IMR-90 (cell line): Measurements from ENCODE around the gene HSD11B1L. TPM values are rescaled to one million over a fixed set of nuclear protein-coding genes. Genes with fewer than 3 reads are reported as not detected.

Experiments used
- ATAC-seq: fragments of 200-7000 bp; cut with Tn5 transposase; 2 replicates; pipeline ENCODE4 v1.9.1; 2020; ENCODE audit warnings: low read depth, mild to moderate bottlenecking, moderate library complexity
- BruUV-seq: library from RNA; stranded (reverse); fragments of 400-500 nt; replicated peaks from 2 replicates; lab custom pipeline; 2021; lab: Mats Ljungman, UMichigan
- CTCF ChIA-PET: fragments of 300-600 bp; formaldehyde crosslinking; extraction: SDS; loops from one replicate; lab custom pipeline; 2021; ENCODE audit warnings: antibody characterized with exemption; lab: Yijun Ruan, JAX
- POLR2A ChIA-PET: fragments of 300-600 bp; sonication (Branson Sonifier 250); formaldehyde crosslinking; loops from one replicate; lab custom pipeline; 2022; ENCODE audit warnings: antibody characterized with exemption; ENCODE audit not compliant: unreplicated experiment; lab: Charles Lee
- DNase-seq: peaks from one replicate; pipeline ENCODE4 v3.0.0; 2013
- H2AFZ ChIP-seq: replicated peaks from 2 replicates; pipeline ENCODE3; 2013; ENCODE audit warnings: low read length, mild to moderate bottlenecking; ENCODE audit not compliant: poor library complexity
- H2AK5ac ChIP-seq: 2 replicates; pipeline ENCODE4 v1.6.1; 2013; ENCODE audit warnings: low read depth, low read length, inconsistent platforms
- H2AK9ac ChIP-seq: replicated peaks from 2 replicates; pipeline ENCODE3; 2013; ENCODE audit warnings: mild to moderate bottlenecking, low read depth, low read length, moderate library complexity; ENCODE audit not compliant: poor library complexity
- H2BK120ac ChIP-seq: 2 replicates; pipeline ENCODE4 v1.6.1; 2013; ENCODE audit warnings: low read depth, low read length, inconsistent platforms
- H2BK15ac ChIP-seq: 3 replicates; pipeline ENCODE4 v1.6.1; 2013; ENCODE audit warnings: low read depth, low read length, inconsistent platforms
- H2BK20ac ChIP-seq: 2 replicates; pipeline ENCODE4 v1.6.1; 2013; ENCODE audit warnings: low read depth, mild to moderate bottlenecking, inconsistent platforms, low read length, moderate library complexity
- H2BK5ac ChIP-seq: 2 replicates; pipeline ENCODE4 v1.6.1; 2013; ENCODE audit warnings: mild to moderate bottlenecking, low read depth, low read length, inconsistent platforms; ENCODE audit not compliant: poor library complexity, severe bottlenecking
- H3K14ac ChIP-seq: replicated peaks from 2 replicates; pipeline ENCODE4 v1.6.1; 2013; ENCODE audit warnings: low read depth, low read length, inconsistent platforms
- H3K18ac ChIP-seq: 2 replicates; pipeline ENCODE4 v1.6.1; 2013; ENCODE audit warnings: low read depth, low read length, control low read depth
- H3K23ac ChIP-seq: 2 replicates; pipeline ENCODE4 v1.6.1; 2013; ENCODE audit warnings: low read depth, low read length, inconsistent platforms
- H3K27ac ChIP-seq: 2 replicates; pipeline ENCODE4 v1.5.1; 2013; ENCODE audit warnings: mild to moderate bottlenecking, control low read depth, low read length; ENCODE audit not compliant: insufficient read depth
- H3K27me3 ChIP-seq: 2 replicates; pipeline ENCODE4 v1.6.1; 2013; ENCODE audit warnings: low read length; ENCODE audit not compliant: control insufficient read depth, insufficient read depth
- H3K36me3 ChIP-seq: 2 replicates; pipeline ENCODE4 v1.6.1; 2013; ENCODE audit warnings: low read length, mixed read lengths; ENCODE audit not compliant: control insufficient read depth, insufficient read depth
- H3K4ac ChIP-seq: 2 replicates; pipeline ENCODE4 v1.6.1; 2013; ENCODE audit warnings: low read depth, low read length, inconsistent platforms
- H3K4me1 ChIP-seq: 2 replicates; pipeline ENCODE4 v1.6.1; 2013; ENCODE audit warnings: low read length, mixed read lengths; ENCODE audit not compliant: control insufficient read depth, insufficient read depth
- H3K4me2 ChIP-seq: 2 replicates; pipeline ENCODE4 v1.6.1; 2013; ENCODE audit warnings: low read depth, mild to moderate bottlenecking, control low read depth, low read length, moderate library complexity
- H3K4me3 ChIP-seq: 2 replicates; pipeline ENCODE4 v1.5.1; 2013; ENCODE audit warnings: low read depth, mild to moderate bottlenecking, control low read depth, low read length, moderate library complexity; ENCODE audit not compliant: insufficient read depth
- H3K56ac ChIP-seq: 2 replicates; pipeline ENCODE4 v1.6.1; 2013; ENCODE audit warnings: low read length, inconsistent platforms; ENCODE audit not compliant: insufficient read depth; ENCODE audit errors: extremely low read depth
- H3K79me1 ChIP-seq, 2 experiments: 2 replicates each; pipeline ENCODE4 v1.6.1; 2013; ENCODE audit warnings: low read length in 2 of 2, inconsistent platforms in 1 of 2, low read depth in 1 of 2
- H3K9ac ChIP-seq: 2 replicates; pipeline ENCODE4 v1.6.1; 2013; ENCODE audit warnings: low read depth, low read length, control low read depth
- H3K9me1 ChIP-seq: 2 replicates; pipeline ENCODE4 v1.6.1; 2013; ENCODE audit warnings: low read length, inconsistent platforms; ENCODE audit not compliant: insufficient read depth
- H3K9me3 ChIP-seq: 2 replicates; pipeline ENCODE4 v1.6.1; 2013; ENCODE audit warnings: low read length; ENCODE audit not compliant: control insufficient read depth, insufficient read depth
- H4K20me1 ChIP-seq: 2 replicates; pipeline ENCODE4 v1.6.1; 2013; ENCODE audit warnings: low read length, inconsistent platforms; ENCODE audit not compliant: insufficient read depth
- H4K5ac ChIP-seq: 2 replicates; pipeline ENCODE4 v1.6.1; 2013; ENCODE audit warnings: mild to moderate bottlenecking, low read depth, low read length, control low read depth
- H4K8ac ChIP-seq, 2 experiments: 2 replicates each; pipeline ENCODE4 v1.6.1; 2013; ENCODE audit warnings: low read depth in 2 of 2, low read length in 2 of 2, control low read depth in 1 of 2, inconsistent platforms in 1 of 2
- H4K91ac ChIP-seq: 2 replicates; pipeline ENCODE4 v1.6.1; 2013; ENCODE audit warnings: low read depth, low read length, inconsistent platforms; ENCODE audit not compliant: insufficient read depth
- BHLHE40 ChIP-seq: fragments of 150-350 bp; IDR thresholded peaks from 2 replicates; pipeline ENCODE4 v1.6.1; 2016; ENCODE audit warnings: mild to moderate bottlenecking, low read depth, low read length
- CEBPB ChIP-seq: IDR thresholded peaks from 2 replicates; pipeline ENCODE4 v1.6.1; 2012; ENCODE audit warnings: low read depth, low read length, improper control_type of control experiment
- CHD1 ChIP-seq: IDR thresholded peaks from 2 replicates; pipeline ENCODE4 v1.6.1; 2012; ENCODE audit warnings: low read depth, low read length, improper control_type of control experiment
- ELK1 ChIP-seq: fragments of 150-350 bp; IDR thresholded peaks from 2 replicates; pipeline ENCODE4 v1.6.1; 2016; ENCODE audit warnings: low read depth, mild to moderate bottlenecking, low read length, moderate library complexity, borderline replicate concordance
- FOS ChIP-seq: fragments of 150-350 bp; IDR thresholded peaks from 2 replicates; pipeline ENCODE4 v1.6.1; 2016; ENCODE audit warnings: low read depth, low read length
- MAFK ChIP-seq: IDR thresholded peaks from 2 replicates; pipeline ENCODE4 v1.6.1; 2012; ENCODE audit warnings: low read depth, low read length, improper control_type of control experiment
- MAZ ChIP-seq: IDR thresholded peaks from 2 replicates; pipeline ENCODE4 v1.6.1; 2012; ENCODE audit warnings: low read depth, mild to moderate bottlenecking, low read length, improper control_type of control experiment, moderate library complexity, borderline replicate concordance
- MXI1 ChIP-seq: IDR thresholded peaks from 2 replicates; pipeline ENCODE4 v1.6.1; 2012; ENCODE audit warnings: low read depth, mild to moderate bottlenecking, low read length, moderate library complexity, borderline replicate concordance
- NFE2L2 ChIP-seq: fragments of 150-350 bp; IDR thresholded peaks from 2 replicates; pipeline ENCODE4 v1.6.1; 2016; ENCODE audit warnings: low read depth, mild to moderate bottlenecking, low read length
- POLR2A ChIP-seq: IDR thresholded peaks from 2 replicates; pipeline ENCODE4 v1.6.1; 2012; ENCODE audit warnings: mild to moderate bottlenecking, low read depth, low read length
- RAD21 ChIP-seq: IDR thresholded peaks from 2 replicates; pipeline ENCODE4 v1.6.1; 2012; ENCODE audit warnings: low read length, improper control_type of control experiment
- RCOR1 ChIP-seq: IDR thresholded peaks from 2 replicates; pipeline ENCODE4 v1.6.1; 2012; ENCODE audit warnings: mild to moderate bottlenecking, low read length, improper control_type of control experiment; ENCODE audit not compliant: insufficient replicate concordance
- SMC3 ChIP-seq: fragments of 150-350 bp; IDR thresholded peaks from 2 replicates; pipeline ENCODE4 v1.6.1; 2016; ENCODE audit warnings: low read depth, mild to moderate bottlenecking, antibody characterized with exemption, low read length, moderate library complexity
- WGBS, 2 experiments: methylation state at CpG; one replicate each; pipeline versions ENCODE4 v1.1.5 to v1.1.7; 2013; ENCODE audit warnings: missing lambda C conversion rate in 2 of 2; ENCODE audit not compliant: insufficient read length in 1 of 2; ENCODE audit errors: extremely low coverage in 2 of 2; 5-methylcytosine and 5-hydroxymethylcytosine counted together
- dilution Hi-C: fragments of 300-500 bp; cut with HindIII; formaldehyde crosslinking; loops from one replicate; pipeline ENCODE4 v1.14.3; 2018; ENCODE audit warnings: low sequenced_read_pairs; ENCODE audit not compliant: unreplicated experiment
- in situ Hi-C: fragments of 300-500 bp; cut with MboI; formaldehyde crosslinking; loops from 3 replicates; pipeline ENCODE4 v1.14.3; 2019; ENCODE audit warnings: low sequenced_read_pairs, inconsistent platforms, mixed read lengths
- intact Hi-C: fragments of 100-400 bp; cut with micrococcal nuclease; formaldehyde crosslinking; loops from 2 replicates; pipeline ENCODE4 v1.10.0; 2022
- polyA plus RNA-seq, 3 experiments: library from polyadenylated mRNA; depleted of rRNA; stranded (reverse); fragments of >200 nt; gene quantifications; 2 replicates each; pipeline ENCODE4 v1.2.3, GENCODE V29; 2012; ENCODE audit warnings: low replicate concordance in 1 of 3
- total RNA-seq: library from RNA; depleted of rRNA; stranded (reverse); fragments of >200 nt; gene quantifications from 2 replicates; pipeline ENCODE4 v1.2.3, GENCODE V29; 2012
- TF ChIP-seq, protein P1 (sequence below): fragments of 150-350 bp; IDR thresholded peaks from 2 replicates; pipeline ENCODE4 v1.6.1; 2017; ENCODE audit warnings: mild to moderate bottlenecking, antibody characterized with exemption, low read length, low read depth
- TF ChIP-seq, protein P2 (sequence below): conservative IDR thresholded peaks from 2 replicates; pipeline ENCODE4 v1.5.1; 2012; ENCODE audit warnings: mild to moderate bottlenecking, low read depth, low read length, improper control_type of control experiment

The HSD11B1L gene
- total and polyA plus RNA-seq, 2 of the 4 experiments (the other 2 are of a cell fraction): 2.2 to 7.2 TPM

GRCh38 chr19:5683177-5683886 lies 2.5 kb downstream of the HSD11B1L start:
- DNase-seq (no peak), ATAC-seq (no peak)
- BruUV-seq: no TSS peak
- peaks cover 15 to 19% of the 10 kb centered on the region in 2 experiments; a peak in 3 of 4 replicates for H3K79me1 ChIP-seq
- no peak overlapping the region for H3K4me3 ChIP-seq
- intact Hi-C loops: no loop called here
- H2AFZ ChIP-seq: no peak overlapping the region
- H3K4me2 ChIP-seq: no peak overlapping the region
- peaks cover 7% of the 10 kb centered on the region for H3K4me1 ChIP-seq
- no peak overlapping the region for H3K27ac ChIP-seq
- no peak overlapping the region for H3K4ac ChIP-seq
- no peaks in the 10 kb centered on the region for H3K36me3 ChIP-seq
- H2AK5ac ChIP-seq: no peak overlapping the region
- CTCF ChIA-PET: no interaction called here
- H4K20me1 ChIP-seq: no peaks in the 10 kb centered on the region
- no peaks in the 10 kb centered on the region for H3K9me3 ChIP-seq
- no peak overlapping the region for H3K18ac ChIP-seq
- no peak overlapping the region for H2BK20ac ChIP-seq
- no peak overlapping the region for H3K23ac ChIP-seq
- no peak overlapping the region for H2BK15ac ChIP-seq
- H2BK120ac ChIP-seq: no peak overlapping the region
- dilution Hi-C loops: no loop called here
- H3K27me3 ChIP-seq: no peaks in the 10 kb centered on the region
- no peak overlapping the region for H4K5ac ChIP-seq
- POLR2A ChIA-PET: interaction anchor here (0.6 kb wide), 1 partner anchor 60 kb away, joined by 5 read pairs; the partner anchor contains the start of gene SAFB
- in situ Hi-C loops: no loop called here
- H3K14ac ChIP-seq: no peak overlapping the region
- peaks cover 3% of the 10 kb centered on the region; the same call in 1 of the 2 replicates for H3K9me1 ChIP-seq
- whole genome bisulfite sequencing, 2 experiments: 87% methylated on average over 3 of the region's 10 CpGs; no CpG with 5 or more reads in 1 of the 2 experiments
- no peak overlapping the region for H3K56ac ChIP-seq
- no peak overlapping the region for H4K91ac ChIP-seq
- no peak overlapping the region for H3K9ac ChIP-seq
- H2AK9ac ChIP-seq: no peak overlapping the region
- no peak overlapping the region for H2BK5ac ChIP-seq
- H4K8ac ChIP-seq: no peak overlapping the region
- no peak for TF ChIP-seq FOS
- TF ChIP-seq MXI1: no peak
- TF ChIP-seq, protein P1, sequence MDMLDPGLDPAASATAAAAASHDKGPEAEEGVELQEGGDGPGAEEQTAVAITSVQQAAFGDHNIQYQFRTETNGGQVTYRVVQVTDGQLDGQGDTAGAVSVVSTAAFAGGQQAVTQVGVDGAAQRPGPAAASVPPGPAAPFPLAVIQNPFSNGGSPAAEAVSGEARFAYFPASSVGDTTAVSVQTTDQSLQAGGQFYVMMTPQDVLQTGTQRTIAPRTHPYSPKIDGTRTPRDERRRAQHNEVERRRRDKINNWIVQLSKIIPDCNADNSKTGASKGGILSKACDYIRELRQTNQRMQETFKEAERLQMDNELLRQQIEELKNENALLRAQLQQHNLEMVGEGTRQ: no peak
- TF ChIP-seq CHD1: no peak
- TF ChIP-seq RAD21: no peak
- no peak for TF ChIP-seq NFE2L2
- no peak for TF ChIP-seq ELK1
- TF ChIP-seq SMC3: no peak
- TF ChIP-seq POLR2A: no peak
- TF ChIP-seq BHLHE40: no peak
- no peak for TF ChIP-seq MAZ
- TF ChIP-seq MAFK: no peak
- TF ChIP-seq, protein P2, sequence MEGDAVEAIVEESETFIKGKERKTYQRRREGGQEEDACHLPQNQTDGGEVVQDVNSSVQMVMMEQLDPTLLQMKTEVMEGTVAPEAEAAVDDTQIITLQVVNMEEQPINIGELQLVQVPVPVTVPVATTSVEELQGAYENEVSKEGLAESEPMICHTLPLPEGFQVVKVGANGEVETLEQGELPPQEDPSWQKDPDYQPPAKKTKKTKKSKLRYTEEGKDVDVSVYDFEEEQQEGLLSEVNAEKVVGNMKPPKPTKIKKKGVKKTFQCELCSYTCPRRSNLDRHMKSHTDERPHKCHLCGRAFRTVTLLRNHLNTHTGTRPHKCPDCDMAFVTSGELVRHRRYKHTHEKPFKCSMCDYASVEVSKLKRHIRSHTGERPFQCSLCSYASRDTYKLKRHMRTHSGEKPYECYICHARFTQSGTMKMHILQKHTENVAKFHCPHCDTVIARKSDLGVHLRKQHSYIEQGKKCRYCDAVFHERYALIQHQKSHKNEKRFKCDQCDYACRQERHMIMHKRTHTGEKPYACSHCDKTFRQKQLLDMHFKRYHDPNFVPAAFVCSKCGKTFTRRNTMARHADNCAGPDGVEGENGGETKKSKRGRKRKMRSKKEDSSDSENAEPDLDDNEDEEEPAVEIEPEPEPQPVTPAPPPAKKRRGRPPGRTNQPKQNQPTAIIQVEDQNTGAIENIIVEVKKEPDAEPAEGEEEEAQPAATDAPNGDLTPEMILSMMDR: no peak
- TF ChIP-seq CEBPB: no peak
- TF ChIP-seq RCOR1: no peak
